Naive B cell (primary cell): ENCODE data around the gene OR2G6. TPM values are rescaled to one million over a fixed set of nuclear protein-coding genes. Genes with fewer than 3 reads are reported as not detected.
"Not testable (repeated sequence)": the region's sequence is repeated elsewhere in the genome, so short reads cannot be mapped to it uniquely, and the experiment has no call there.

Experiments
- ATAC-seq, 2 donors: fragments of 150-1000 bp; cut with Tn5 transposase; 2 replicates each; pipeline ENCODE4 v1.10.0; 2021; ENCODE audit warnings: low read depth in 2 of 2, mild to moderate bottlenecking in 2 of 2, moderate library complexity in 2 of 2
- DNase-seq: peaks from one replicate; pipeline ENCODE4 v3.0.0; 2022
- H3K27ac Mint-ChIP-seq, 6 donors: one replicate each; pipeline ENCODE4 v1.8.0; 2020 to 2022; ENCODE audit warnings: mild to moderate bottlenecking in 6 of 6, mixed read lengths in 6 of 6, moderate library complexity in 5 of 6, inconsistent platforms in 2 of 6
- H3K27me3 Mint-ChIP-seq, 3 donors: one replicate each; pipeline ENCODE4 v1.8.0; 2021 to 2022; ENCODE audit warnings: mixed read lengths in 3 of 3, mild to moderate bottlenecking in 1 of 3
- H3K36me3 Mint-ChIP-seq, 2 donors: one replicate each; pipeline ENCODE4 v1.8.0; 2020 to 2022; ENCODE audit warnings: mixed read lengths in 2 of 2, inconsistent platforms in 1 of 2, mild to moderate bottlenecking in 1 of 2
- H3K4me1 Mint-ChIP-seq, 3 donors: one replicate each; pipeline ENCODE4 v1.8.0; 2020 to 2022; ENCODE audit warnings: mixed read lengths in 3 of 3, inconsistent platforms in 1 of 3, mild to moderate bottlenecking in 1 of 3, moderate library complexity in 1 of 3
- H3K4me3 Mint-ChIP-seq, 8 donors: one replicate each; pipeline ENCODE4 v1.8.0; 2020 to 2022; ENCODE audit warnings: mild to moderate bottlenecking in 8 of 8, mixed read lengths in 8 of 8, moderate library complexity in 8 of 8, inconsistent platforms in 2 of 8
- H3K9me3 Mint-ChIP-seq, 7 donors: one replicate each; pipeline ENCODE4 v1.8.0; 2020 to 2022; ENCODE audit warnings: mixed read lengths in 7 of 7, mild to moderate bottlenecking in 5 of 7, inconsistent platforms in 2 of 7, moderate library complexity in 1 of 7
- polyA plus RNA-seq, 6 donors: library from polyadenylated mRNA; unstranded; fragments of 300-500 nt; fragmentation: Illumina TruSeq; gene quantifications; one replicate each; pipeline ENCODE4 v1.2.3, GENCODE V29; 2021; ENCODE audit warnings: low read depth in 6 of 6

OR2G6 gene
- polyA plus RNA-seq, 6 donors from 2014 or later = 0.19 to 0.80 (median 0.49) TPM; not detected in 2

- H3K27ac Mint-ChIP-seq, H3K4me1 Mint-ChIP-seq, ATAC-seq, DNase-seq, H3K4me3 Mint-ChIP-seq, H3K9me3 Mint-ChIP-seq, H3K27me3 Mint-ChIP-seq, H3K36me3 Mint-ChIP-seq: not testable (repeated sequence)
Observed at GRCh38 chr1:248547383-248547782, 39.5 kb downstream of the OR2G6 start.

DNA sequence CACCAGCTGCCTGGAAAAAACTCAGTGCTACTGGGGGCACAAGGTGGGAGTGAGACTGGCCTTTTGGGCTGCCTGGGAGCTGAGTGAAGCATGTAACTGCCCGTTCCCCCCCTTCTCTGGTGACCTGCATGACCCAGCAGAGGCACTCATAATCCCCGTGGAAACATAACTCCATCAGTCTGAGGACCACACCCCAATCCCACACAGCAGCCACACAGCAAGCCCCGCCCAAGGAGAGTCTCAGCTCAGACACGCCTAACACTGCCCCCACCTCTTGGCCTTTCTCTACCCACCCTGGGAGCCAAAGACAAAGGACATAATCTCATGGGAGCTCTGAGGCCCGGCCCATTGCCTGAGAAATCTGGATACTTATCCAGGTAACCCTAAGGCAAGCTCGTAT lies 43.2 kb downstream of the OR2G6 start:
- not testable (repeated sequence) for H3K4me3 Mint-ChIP-seq, DNase-seq, H3K9me3 Mint-ChIP-seq, H3K36me3 Mint-ChIP-seq, H3K27me3 Mint-ChIP-seq, ATAC-seq, H3K4me1 Mint-ChIP-seq, H3K27ac Mint-ChIP-seq

DNA sequence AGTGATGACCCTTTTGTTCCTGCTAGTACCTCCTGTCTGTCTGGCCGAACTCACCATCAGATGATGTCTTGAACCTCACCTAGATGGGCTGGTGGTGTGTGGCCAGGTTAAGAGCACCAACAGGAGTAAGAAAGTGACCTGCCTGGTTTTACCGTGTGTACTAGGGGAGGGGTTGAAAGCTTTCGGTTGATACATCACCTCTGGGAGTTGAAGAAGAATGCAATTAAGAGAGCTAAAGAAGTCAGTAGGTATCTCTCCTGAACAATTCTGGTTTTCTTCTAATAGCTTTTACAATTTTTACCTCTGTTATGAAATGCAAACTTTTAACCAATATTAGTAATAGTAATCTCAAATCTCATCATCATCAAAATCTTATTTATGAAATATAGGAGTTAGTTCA lies 54.8 kb downstream of the OR2G6 start, which contains the start of gene OR2T29:
TSS of gene OR2T29 (minus strand) at position 101 of the 400 bp plus-strand sequence. CDS start 3,281 bp downstream, outside the sequence.
- not testable (repeated sequence) for H3K4me3 Mint-ChIP-seq, H3K36me3 Mint-ChIP-seq, H3K9me3 Mint-ChIP-seq, ATAC-seq, H3K27ac Mint-ChIP-seq, H3K4me1 Mint-ChIP-seq, DNase-seq, H3K27me3 Mint-ChIP-seq

DNA sequence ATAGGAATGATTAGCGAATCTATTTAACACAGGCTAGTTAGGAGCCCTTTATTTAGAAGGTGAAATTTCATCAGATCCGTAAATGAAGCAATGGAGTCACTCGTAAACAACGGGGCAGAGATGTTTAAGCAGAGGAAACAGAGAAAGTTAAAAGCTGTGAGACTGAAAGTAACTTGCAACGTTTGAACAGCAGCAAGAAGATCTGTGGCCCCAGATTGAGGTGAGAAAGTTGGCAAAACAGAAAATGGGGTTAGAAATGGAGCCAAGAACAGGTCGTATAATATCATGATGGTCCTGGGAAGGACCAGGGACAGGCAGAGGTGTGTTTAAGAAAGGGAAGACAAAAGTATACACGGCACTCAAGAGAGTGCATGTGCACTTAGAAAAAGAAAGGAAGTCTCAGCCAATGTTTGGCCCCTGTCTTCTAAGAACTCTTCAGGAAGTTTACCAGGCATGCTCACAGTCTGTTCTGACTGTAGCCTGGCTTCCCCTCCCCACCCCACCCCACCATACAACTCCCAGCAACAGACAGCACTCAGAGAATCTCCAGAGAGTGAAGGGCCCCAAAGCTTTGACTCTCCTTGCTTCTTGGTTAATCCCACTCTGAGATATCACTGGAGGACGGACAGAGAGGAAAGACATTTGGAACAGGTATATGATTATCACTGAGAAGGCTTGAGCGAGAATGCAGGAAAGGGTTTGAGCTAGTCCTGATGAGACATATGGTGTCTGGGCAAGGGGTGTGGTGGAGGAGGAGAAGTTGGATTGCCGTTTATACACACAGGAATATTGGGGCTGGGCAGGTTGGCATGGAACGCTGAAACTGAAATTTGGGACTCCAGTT lies 57.9 kb downstream of the OR2G6 start:
- DNase-seq, H3K9me3 Mint-ChIP-seq, H3K4me1 Mint-ChIP-seq, H3K36me3 Mint-ChIP-seq, ATAC-seq, H3K27me3 Mint-ChIP-seq: not testable (repeated sequence)
- Mint-ChIP-seq H3K27ac (peak overlapping the region in 3 of 6 donors; percentile 1 to 11 (median 6)), H3K4me3 (peak overlapping the region in 5 of 8 donors; percentile 14 to 72 (median 41))

GRCh38 chr1:248569049-248569448 lies 61.2 kb downstream of the OR2G6 start:
- not testable (repeated sequence) for H3K36me3 Mint-ChIP-seq, H3K9me3 Mint-ChIP-seq, H3K4me1 Mint-ChIP-seq, DNase-seq, H3K4me3 Mint-ChIP-seq, ATAC-seq, H3K27me3 Mint-ChIP-seq, H3K27ac Mint-ChIP-seq

DNA sequence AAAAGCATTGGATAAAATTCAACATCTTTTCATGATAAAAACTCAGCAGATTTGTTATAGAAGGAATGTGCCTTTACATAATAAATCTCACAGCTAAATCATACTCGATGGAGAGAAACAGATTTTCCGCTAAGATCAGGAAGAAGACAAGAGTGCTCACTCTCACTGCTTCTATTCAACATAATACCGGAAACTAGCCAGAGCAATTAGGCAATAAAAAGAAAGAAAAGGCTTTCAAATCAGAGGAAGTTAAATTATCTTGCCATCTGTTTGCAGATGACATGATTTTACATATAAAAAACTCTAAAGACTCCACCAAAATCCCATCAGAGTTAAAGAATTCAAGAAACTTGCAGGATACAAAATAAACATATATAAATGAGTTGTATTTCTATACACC lies 62.9 kb downstream of the OR2G6 start:
- H3K4me1 Mint-ChIP-seq, ATAC-seq, H3K4me3 Mint-ChIP-seq, H3K27me3 Mint-ChIP-seq, H3K36me3 Mint-ChIP-seq, H3K27ac Mint-ChIP-seq, H3K9me3 Mint-ChIP-seq, DNase-seq: not testable (repeated sequence)

GRCh38 chr1:248572049-248572448 lies 64.2 kb downstream of the OR2G6 start:
- not testable (repeated sequence) for H3K9me3 Mint-ChIP-seq, H3K4me3 Mint-ChIP-seq, DNase-seq, H3K27me3 Mint-ChIP-seq, H3K36me3 Mint-ChIP-seq, H3K4me1 Mint-ChIP-seq, H3K27ac Mint-ChIP-seq
- ATAC-seq = peak in 1 of 2 donors; percentile 49

DNA sequence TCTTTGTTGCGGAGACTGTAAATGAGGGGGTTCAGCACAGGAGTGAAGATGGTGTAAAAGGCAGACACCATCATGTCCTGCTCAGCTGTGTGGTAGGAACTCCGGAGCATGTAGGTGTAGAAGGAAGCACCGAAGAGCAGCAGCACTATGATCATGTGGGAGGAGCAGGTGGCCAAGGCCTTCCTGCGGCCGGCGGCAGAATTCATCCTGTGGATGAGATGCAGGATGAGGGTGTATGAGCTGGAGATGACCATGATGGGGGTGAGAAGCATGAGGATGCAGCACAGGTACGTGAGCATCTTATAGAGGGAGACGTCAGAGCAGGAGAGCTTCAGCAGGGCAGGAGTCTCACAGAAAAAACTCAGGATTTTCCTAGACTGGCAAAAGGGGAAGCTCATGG lies 66.0 kb downstream of the OR2G6 start:
- H3K36me3 Mint-ChIP-seq, DNase-seq, H3K9me3 Mint-ChIP-seq, H3K4me1 Mint-ChIP-seq, H3K4me3 Mint-ChIP-seq, ATAC-seq, H3K27me3 Mint-ChIP-seq: not testable (repeated sequence)
- peak overlapping the region in 1 of 6 donors; percentile 59 for H3K27ac Mint-ChIP-seq

DNA sequence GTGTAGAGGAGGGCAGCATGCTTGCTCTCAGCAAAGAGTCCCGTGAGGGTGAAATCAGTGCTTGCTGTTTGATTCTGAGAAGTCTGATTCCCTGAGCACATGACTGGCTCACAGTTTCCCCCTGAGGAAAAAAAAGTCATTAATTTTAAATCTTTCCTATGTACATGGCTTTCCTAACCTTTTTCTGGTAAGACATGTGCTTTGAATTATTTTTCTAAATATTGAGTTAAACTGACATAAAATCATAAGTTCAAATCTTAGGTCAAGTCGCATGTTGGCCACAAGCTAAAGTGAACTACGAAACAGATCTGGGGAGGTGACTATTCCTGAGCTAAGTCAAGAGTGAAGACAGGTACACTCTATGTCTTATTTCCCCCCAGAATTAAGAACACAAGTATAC lies 66.8 kb downstream of the OR2G6 start, which contains the start of gene OR2T34:
TSS of gene OR2T34 (minus strand) at position 101 of the 400 bp plus-strand sequence. CDS start at position 101, 0 bp downstream.
- not testable (repeated sequence) for H3K9me3 Mint-ChIP-seq, DNase-seq, ATAC-seq, H3K4me3 Mint-ChIP-seq, H3K27me3 Mint-ChIP-seq, H3K4me1 Mint-ChIP-seq, H3K36me3 Mint-ChIP-seq
- peak within 1 kb of the TSS in 2 of 6 donors; percentile 59 to 83 for H3K27ac Mint-ChIP-seq

DNA sequence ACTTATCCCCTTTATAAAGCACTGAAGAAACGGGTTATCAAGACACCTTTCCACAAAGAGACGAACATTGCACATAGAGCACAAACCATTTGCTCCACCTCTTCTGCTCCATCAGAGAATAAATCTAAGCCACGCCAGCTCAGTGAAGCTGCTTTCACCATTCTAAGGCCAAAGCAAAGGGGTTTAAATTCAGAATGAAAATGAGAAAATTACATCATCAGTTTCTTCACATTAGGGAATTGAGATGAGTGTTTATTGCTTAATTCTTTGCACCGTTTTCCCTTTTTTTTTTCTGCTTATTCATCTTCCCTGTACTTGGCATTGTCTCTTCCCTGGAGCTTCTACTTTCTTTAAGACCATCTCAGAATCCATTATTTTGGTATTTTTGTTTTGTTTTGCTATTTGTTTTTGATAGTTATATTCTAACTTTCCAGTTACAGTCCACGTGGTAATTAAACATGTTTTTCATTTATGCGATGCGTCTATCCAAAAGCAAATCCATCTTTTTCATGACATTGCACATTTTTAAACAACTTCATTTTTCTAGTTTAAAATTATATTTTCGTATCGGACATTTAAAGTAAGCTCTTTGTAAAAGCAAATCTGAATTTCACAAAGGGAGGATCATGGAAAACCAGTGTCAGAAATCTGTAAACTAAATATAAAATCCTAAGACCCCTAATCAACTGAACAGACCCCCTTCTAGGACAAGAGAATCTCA lies 68.5 kb downstream of the OR2G6 start:
- Mint-ChIP-seq H3K4me1 (no peaks in the 10 kb centered on the region), H3K27ac (no peak overlapping the region), H3K9me3 (peaks cover 0 to 5% (median 3%) of the 10 kb centered on the region in 7 donors), H3K36me3 (no peaks in the 10 kb centered on the region), H3K4me3 (no peak overlapping the region), H3K27me3 (peaks cover 0 to 7% (median 7%) of the 10 kb centered on the region in 3 donors)
- DNase-seq (no peak), ATAC-seq (no peak)

Other genes starting within 250 kb of the OR2G6 start
- 1 to 10 TPM in 1 of 6 donors, not detected in 5; 1.6 TPM for gene OR2T33, start 230.1 kb upstream of the OR2G6 start, polyA plus RNA-seq
- gene OR2T12, start 204.6 kb upstream of the OR2G6 start, polyA plus RNA-seq = not detected
- gene OR2M7, start 183.5 kb upstream of the OR2G6 start, polyA plus RNA-seq = not detected
- not detected for gene OR14C36, start 159.3 kb upstream of the OR2G6 start, polyA plus RNA-seq
- not detected for gene OR2T4, start 146.4 kb upstream of the OR2G6 start, polyA plus RNA-seq
- not detected for gene OR2T6, start 132.3 kb upstream of the OR2G6 start, polyA plus RNA-seq
- not detected for gene OR2T1, start 105.0 kb upstream of the OR2G6 start, polyA plus RNA-seq
- under 1 TPM in 3 of 6 donors, not detected in 3; 0.19 to 0.71 (median 0.53) TPM for gene OR2T2, start 62.4 kb upstream of the OR2G6 start, polyA plus RNA-seq
- gene OR2T3, start 34.7 kb upstream of the OR2G6 start, polyA plus RNA-seq = under 1 TPM in 2 of 6 donors, not detected in 4; 0.32 to 0.59 TPM
- gene OR2T5, start 19.5 kb upstream of the OR2G6 start, polyA plus RNA-seq = not detected
- under 1 TPM in 3 of 6 donors, not detected in 3; 0.26 to 0.38 (median 0.33) TPM for gene OR2T29, start 54.7 kb downstream of the OR2G6 start, polyA plus RNA-seq
- gene OR2T34, start 66.7 kb downstream of the OR2G6 start, polyA plus RNA-seq = under 1 TPM in 1 of 6 donors, not detected in 5; 0.49 TPM
- gene OR2T10, start 89.6 kb downstream of the OR2G6 start, polyA plus RNA-seq = under 1 TPM in 3 of 6 donors, not detected in 3; 0.08 to 0.96 (median 0.36) TPM
- gene OR2T11, start 127.0 kb downstream of the OR2G6 start, polyA plus RNA-seq = under 1 TPM in 1 of 6 donors, not detected in 5; 0.18 TPM
- under 1 TPM in 2 of 6 donors, not detected in 4; 0.13 to 0.16 TPM for gene OR2T35, start 137.2 kb downstream of the OR2G6 start, polyA plus RNA-seq
- gene OR2T27, start 147.5 kb downstream of the OR2G6 start, polyA plus RNA-seq = not detected
- not detected for gene OR14I1, start 194.7 kb downstream of the OR2G6 start, polyA plus RNA-seq
- under 1 TPM in 1 of 6 donors, not detected in 5; 0.39 TPM for gene LYPD8, start 247.7 kb downstream of the OR2G6 start, polyA plus RNA-seq